ENCODE results near the gene MICAL2.
A peak's percentile ranks its signal among the peaks of the same experiment; 100 is the strongest.

The MICAL2 gene

DNA sequence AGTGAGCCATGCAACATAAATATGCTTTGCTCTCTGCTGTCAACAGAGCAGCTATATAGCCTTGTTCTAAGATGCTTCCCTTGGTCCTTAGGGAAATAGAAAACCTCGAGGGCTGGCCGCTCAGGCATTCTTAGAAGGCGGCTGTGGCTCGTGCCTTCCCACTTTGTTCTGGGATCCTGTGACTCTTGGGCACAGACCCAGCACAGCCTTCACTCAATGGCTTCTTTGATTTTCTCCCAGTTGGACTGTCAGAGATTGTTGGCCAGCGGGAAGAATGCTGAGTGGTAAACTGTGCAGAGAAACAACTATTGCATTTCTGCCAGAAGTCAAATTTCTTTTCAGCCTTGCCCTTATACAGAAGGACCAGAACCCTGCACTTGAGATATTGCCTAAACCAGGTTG is 9.5 kb upstream of the MICAL2 start:
- no peak for DNase-seq

DNA sequence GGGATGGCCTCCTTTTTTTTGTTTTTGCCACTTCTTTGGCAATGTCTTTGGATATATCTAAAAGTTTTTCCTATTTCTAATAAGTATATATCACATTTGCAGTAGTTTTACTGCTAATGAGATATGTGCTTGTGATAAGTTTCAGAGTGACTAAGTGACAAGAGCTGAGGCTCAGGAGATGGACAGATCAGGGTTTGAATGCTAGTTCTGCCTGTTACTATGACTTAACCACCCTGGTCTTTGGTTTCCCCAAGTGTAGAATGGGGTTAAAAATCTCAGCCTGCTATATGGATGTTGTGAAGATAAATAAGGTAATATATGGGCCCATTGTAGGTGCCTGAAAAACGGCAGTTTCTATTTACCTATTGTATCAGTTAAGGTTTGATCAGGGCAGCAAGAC is 9.1 kb upstream of the MICAL2 start:
- DNase-seq = no peak

DNA sequence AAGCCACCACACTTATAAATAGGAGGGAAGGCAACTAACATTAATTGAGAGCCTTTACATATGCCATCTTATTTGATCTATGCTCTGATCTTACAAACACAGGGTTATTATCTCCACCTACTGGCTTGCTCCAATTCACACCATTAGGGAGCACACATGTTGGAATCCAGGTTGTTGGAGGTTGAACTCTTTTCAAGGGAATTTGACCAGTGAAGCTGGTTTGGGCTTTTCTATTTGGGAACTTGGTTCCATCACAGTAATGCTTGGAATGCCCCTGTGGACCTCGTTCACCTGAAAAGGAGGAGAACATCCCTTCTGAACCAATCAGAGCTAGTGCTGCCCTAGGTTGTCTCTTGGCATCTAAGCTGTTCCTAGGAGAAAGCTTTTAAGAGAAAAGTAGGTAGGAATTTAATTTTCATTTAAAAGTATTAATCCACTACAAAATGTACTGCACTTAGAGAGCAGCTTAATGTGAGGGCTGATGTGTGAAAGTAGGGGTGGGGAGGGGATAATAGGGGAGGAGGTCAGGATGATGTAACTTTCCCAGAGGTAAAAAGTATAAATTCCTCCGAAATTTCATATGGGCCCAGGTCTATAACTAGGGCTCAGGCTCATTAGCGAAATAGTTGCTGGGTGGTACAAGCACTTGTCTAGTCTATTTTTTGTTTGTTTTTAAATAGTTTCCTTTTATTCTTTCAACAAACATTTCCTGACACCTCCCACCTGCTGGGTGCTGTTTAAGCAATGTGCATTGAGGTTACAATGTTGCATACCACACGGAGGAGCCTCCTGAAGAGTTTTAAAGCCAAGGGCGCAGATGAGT is 7.6 kb upstream of the MICAL2 start:
- no peak for DNase-seq

DNA sequence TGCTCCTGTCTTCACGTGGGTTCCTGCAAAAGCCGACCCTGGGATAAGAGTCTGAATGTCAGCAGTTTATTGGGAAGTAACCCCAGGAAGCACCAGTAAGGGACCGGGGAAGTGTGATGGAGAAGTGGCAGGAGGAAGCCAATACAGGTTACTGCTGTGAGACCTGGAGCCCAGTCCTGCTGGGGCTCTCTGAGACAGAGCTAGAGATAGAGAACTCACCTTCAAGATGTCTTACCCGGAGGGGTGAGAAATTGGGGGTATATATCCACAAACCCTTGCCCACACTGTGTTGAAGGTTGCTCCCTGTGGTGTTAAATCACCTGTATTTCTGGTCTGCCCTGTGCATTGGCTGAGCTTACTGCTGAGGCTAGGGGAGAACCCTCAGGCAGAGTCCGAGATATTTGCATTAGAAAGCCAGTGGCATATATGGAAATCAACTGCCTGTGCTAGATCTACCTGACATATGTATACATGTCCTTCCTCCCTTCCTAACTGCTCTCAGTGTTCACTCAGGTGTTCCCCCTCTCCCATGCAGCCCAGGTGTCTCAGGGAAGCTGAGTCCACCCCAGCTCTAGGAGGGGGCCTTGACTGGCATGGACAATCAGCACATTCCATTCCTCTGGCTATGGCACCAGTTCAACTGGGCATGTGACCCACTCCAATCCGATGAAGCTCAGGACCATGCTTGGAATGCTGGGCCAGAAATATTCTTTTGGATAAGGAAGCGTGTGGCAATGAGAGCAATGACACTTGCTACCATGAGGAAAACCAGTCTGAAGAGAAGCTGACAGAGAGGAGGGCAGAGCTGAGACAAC is 6.8 kb upstream of the MICAL2 start:
- no peak for DNase-seq

DNA sequence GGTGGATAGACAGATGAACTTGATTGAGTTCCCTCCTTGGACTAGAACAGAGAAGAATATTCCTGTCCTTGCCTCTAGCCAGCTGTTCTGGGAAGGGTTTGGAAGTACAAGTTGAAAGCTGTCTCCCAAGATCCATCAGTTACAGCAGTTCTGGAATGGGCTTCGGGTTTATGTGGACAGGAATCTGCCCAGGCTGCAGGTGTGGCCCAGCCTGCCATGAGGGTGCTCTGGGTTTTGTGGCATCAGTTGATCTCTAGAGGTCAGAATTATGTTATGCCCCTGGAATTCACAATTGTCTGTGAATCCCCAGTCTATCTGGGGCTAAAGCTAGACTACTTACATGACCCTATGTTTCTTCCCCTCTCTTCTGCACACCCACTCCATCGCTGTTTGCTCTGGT is 4.9 kb upstream of the MICAL2 start:
- DNase-seq = no peak

DNA sequence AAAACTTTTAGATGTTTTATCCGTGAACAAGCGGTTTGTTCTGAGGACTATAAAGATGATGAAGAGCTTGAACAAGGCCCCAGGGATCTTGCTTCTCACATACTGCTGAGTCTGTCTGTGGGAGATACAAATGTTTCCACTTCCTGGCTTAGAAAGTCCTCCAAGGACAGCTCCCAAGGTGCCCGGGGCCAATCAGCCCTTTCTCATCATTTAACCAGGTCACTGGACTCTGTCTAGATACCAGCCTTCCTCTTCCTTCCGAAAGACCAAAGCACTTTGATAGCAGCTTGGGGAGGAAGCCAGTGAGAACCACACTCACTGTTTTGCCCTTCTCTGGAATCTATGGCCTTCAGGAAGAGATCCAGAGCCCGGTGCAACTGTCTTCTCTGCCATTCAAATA is 4.3 kb upstream of the MICAL2 start:
- no peak for DNase-seq

DNA sequence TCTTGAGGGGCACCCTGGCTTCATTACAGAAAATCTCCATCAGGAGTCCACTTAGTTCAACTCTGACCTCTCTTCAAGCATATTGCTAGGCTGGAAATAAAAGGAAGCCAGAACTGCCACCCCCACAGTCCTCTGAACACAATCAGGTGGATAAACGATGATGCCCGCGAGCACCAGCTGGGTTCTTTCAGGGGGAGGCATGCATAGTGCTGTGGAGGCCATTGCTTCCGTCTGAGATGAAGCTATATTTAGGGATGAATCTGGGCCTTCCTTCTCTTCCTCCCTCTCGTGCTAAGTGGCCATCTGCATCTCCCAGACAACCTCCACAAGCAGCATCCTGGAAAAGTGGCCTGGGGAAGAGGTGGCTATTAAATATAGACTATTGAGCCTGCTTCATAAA is 3.9 kb upstream of the MICAL2 start:
- no peak for DNase-seq

DNA sequence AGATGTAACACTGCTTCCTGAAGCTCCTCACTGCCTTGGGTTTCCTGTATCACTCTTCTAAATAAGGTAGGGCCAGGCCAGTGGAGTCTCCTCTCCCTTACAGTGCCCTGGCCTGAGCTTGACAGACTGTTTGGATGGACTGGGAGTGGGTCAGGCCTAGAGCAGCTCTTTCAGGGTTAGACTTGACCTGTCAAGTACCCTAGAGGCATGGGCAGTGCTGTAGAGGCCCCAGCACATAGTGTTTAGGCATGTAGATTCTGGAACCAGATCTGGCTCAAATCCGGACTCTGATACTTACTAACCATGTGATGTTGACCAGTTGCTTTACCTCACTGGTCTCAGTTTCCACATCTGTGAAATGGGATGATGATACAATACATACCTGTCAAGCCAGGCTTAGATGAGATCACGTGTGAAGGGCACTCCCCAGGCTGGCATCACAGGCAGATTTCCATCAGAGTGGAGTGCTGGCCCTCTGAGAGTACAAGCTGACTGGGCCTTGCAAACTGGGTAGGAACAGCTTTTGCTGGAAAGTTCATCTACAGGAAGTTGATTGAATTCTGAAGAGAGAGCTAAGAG is 1.4 kb upstream of the MICAL2 start:
- DNase-seq = no peak

DNA sequence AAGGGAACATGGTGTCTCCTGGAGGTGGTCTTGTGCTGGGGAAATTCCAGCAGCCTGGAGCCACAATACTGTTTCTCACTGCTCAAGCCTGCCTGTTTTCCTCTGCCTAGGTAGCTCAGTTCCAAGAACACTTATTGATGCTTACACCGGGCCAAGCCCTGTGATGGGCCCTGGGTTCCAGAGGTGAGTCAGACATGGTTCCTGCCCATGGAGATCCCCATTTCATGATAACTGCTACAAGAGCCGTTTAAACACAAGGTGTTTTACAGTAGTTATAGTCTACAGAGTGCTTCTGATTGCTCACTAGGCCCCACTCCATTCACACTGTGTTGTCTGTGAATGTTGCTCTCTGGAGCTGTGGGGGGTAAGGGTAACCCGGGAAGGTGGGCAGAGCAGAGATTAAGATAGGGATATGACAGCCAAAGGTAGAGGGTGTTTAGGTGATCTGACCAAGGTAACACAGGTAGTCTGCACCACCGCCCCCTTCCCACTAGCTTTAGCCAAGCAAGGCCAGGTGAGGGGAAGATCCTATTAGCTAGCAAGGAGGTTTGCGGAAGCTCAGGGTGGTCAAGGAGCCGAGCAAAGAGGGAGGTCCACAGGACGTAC is 696 bp upstream of the MICAL2 start:
- DNase-seq = no peak

DNA sequence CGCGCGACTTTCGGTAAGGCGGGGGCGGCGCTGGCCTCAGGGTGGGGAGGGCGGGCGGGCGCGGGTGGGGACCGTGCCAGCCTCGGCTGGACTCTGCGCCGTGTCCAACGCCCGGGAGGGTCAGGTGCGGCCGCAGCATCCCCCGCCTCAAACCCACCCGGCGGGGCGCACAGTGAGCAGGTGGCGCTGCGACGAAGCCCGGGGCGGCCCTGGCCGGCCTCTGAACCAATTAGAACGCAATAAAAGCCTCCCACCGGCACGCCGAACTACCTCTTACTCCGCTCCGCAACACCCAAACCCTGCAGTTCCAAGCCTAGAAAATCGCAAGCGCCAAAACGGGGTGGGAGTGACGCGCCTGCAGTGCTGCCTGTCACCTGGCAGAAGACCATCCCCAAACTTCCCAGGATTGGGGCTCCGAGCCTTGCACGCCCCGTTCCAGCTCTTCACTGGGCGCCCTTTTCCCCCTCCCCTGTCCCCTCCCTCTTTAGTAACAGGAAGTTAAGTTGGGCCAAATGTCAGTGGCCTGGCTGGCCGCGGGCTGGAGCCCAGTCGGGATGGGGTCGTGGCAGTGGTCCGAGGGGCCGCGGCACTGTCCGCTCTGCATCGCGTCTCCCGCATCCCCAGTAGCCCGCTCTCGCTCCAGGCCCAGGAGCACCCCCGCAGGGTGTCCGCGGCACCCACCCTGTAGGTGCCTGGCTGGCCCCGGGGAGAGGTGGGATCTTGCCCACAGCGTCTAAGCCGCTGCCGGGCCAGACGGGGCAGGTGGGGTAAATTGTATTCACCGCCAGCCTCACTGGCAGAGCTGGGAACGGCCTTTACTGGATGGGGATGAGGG is 541 bp downstream of the MICAL2 start:
- DNase-seq = no peak

DNA sequence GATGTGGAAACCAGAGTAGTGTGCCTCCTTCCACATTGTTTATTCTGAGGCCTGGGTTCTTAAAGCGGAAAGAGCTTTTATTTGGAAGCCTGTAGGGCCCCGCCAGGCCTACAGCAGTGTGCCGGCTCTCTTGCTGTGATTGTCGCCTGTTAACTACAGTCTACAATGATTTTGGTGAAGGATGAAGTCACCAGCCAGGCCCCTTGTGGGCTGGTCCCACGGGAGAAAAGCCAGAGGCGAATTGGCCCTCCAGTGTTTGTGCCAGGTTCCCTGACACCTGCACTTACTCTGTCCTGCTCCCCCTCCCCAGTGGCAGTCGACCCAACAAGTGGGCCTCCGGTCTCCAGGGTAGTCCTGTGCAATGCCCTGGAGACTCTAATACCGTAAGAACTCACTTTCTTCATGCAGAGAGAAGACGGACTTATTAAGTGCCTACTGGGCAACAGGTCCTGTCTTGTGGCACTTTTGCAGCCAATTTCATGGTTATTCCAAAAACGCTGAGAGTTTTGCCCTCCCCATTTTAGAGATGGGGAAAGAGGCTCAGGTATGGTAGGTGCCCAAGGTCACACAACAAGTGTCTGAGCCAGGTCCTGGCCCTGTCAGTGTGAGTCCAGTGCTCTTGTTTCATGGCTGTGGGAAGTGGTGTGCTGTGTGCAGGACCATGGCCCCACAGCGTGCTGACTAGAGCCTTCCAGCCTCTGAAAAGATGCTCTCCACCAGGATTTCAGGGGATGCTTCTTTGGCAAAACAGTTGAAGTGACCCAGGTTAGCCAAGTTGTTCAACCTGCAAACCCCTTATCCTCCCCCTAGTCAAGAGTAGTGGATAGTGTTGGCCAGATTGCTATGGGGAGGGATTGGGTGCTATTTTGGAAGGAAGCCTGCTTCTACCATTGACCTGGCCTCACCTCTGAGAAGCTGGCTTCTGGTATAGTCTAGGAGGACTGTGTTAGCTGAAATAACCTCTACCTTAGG is 1.4 kb downstream of the MICAL2 start:
- peak; percentile 56 for DNase-seq

DNA sequence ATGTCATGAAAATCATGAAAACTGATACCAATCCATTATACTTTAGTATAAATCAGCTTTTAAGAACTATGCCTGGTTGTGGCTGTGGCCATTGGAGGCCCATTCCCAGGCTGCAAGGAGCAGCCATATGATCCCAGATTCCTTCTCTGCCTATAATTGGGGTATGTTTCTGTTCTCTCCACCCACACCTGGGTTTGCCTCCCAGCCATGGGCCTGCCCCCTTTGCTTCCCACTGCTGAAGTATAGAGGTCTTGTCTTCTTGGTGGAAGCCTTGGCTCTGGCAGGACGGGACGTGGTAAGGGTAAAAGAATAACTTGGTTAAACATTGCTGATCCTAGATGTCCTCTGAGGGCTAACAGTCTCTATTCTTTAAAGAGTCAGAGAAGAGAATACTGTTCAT is 2.4 kb downstream of the MICAL2 start:
- DNase-seq = no peak

DNA sequence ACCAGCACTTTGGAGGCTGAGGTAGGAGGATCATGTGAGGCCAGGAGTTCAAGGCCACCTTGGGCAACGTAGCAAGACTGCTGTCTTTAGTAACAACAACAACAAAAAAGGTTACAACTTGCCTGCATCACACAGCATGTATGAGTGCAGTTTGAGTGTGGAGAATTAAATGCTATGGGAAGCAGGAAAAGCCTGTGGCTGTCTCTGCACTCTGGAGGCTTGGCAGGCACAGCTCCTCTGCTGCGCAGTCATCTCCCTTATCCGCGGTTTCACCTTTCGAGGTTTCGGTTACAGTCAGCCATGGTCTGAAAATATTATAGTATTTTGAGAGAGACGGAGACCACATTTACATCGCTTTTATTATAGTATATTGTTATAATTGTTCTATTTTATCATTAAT is 2.9 kb downstream of the MICAL2 start:
- DNase-seq = no peak

DNA sequence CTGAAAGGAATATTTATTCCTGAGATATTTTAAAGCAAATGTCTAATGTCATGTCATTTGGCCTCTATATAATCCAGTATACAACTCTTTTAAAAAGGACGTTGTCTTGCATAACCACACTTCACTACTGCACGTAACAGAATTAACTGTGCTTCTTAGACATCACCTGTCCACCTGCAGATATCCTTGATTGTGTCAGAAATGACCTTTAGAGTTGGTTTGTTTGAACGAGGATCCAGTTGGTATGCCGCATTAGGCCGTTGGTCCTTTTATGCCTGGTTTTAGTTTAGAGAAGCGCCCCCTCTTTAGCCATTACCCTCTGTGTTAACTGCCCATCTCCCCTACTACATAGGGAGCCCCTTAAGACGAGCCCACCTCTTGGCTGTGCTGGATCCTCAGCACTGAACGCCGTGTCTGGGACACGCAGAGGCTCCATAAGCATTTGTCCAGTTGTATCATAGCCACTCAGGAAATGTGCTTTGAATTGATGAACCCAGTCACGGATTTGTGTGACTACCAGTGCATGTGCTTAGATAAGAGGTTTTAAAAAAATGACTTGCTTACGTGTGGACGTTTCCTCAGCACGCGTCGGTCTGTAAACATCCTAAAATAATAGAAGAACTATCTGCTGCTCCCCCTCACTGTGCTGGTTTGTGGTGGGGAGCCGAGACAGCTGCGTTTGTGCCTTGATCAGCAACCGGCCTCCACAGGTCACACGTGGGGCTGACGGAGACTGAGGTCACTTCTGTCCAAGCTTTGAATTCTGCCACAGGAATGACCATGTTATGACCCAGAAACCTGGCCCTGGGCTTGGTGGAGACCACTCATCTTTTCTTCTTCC is 4.0 kb downstream of the MICAL2 start:
- no peak for DNase-seq

DNA sequence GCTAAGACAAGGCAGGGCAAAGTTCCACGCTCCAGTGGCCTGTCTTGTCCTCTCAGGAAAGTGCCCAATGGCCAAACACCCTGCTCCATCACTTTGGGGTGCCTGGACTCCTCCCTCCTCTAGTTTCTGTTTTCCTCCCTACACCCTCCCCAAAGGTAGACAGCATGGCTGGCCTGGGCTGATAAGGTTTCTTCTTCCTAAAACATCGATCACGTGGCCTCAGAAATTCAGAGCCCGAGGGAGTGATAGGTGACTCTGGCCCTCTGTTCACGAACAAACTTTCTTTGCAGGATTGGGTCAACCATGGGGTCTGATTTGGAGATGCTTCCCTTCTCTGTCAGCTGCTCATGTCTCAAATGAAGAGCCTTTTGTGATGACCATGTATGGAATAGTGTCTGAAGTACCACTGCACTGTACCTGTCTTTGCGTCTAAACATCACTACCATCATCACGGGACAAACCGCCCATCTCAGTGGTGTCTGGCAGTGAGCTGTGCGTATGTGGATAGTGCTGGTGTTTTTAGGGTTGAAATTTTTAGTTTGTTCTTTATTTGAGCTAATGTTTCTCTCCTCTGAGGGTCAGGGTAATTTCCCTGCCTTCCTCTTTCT is 6.1 kb downstream of the MICAL2 start:
- DNase-seq = no peak

DNA sequence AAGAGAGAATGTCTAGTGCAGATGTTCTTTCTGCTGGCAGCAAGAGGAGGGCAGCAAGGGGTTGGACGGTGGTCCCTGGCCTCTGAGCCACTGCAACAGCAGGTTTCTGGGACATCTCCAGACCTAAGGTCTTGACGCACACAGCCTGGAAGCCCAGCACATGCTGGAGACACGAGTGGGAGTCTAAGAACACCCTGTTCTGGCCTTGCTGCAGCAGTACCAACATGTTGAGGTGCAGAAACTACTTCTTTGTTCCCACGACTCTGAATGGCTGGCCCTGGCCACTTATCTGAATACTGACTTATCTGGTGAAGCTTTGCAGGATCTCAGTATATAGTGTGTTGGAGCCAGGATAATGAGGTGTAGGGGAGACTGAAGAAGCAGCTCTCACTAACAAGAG is 6.8 kb downstream of the MICAL2 start:
- DNase-seq = no peak

DNA sequence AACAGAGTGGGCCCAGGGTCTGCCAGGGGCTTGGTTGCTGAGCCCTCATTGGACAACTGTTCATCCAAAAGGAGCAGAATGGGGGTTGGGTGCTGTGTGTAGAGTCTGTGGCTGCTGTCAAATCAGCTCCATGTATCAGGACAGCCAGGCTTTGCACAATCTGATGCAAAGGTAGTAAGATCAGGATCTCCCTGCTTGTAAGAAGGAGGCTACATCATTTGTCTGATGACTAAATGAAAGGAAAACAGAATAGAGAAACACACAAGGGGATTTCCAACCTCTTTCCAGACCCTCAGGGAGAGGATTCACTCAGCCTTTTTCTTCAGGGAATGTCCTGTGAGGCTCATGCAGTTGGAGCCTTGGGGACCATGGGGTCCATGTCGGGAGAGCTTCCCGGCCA is 7.2 kb downstream of the MICAL2 start:
- DNase-seq = no peak

DNA sequence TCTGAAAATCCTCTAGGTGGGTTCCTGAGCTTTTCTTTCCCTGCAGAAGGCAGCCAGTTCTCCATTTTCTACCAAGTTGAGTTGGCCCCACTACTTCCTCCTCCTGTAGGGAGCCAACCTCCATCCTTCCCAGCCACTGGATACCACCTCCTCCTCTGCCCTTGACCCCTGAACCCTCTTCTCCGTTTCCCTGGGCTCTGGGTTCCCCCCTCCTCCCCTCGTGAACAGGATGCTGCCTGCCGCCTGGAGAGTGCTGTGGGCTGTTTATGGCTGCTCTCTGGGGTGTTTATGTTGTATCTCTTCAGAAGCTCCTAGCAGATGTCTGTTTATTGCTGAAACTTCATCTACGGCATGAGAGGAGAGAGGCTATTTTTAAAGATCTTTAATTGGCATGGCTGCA is 8.6 kb downstream of the MICAL2 start:
- DNase-seq = peak; percentile 17

DNA sequence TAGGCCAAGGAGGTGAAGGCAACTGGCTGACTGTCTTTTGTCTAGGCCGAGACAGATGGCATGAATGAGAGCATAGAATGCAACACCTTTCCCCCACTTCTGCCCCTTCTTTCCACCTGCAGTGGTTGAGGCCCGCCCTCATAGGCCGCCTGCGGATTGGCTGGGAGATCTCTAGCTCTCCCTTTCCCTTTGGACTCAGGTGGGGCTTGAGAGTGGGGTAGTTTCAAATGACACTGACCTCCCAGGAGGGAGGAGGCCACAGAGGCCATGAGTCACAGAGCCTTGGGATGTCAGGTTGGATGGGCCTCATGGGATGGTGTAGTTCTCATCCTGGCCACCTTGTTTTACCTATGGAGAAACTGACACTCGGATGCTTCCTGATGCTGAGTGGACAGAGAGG is 9.1 kb downstream of the MICAL2 start:
- DNase-seq = no peak

All from NCI-H1436 (cell line).